Hematopoietic multipotent progenitor cell (in vitro differentiated cells): ENCODE data around the gene NUP58. TPM values are rescaled to one million over a fixed set of nuclear protein-coding genes. Genes with fewer than 3 reads are reported as not detected.
A peak's percentile ranks its signal among the peaks of the same experiment; 100 is the strongest.

Experiments used
- DNase-seq, 3 donors: peaks; one replicate each; pipeline ENCODE4 v3.0.0-alpha.2; 2011 to 2015; ENCODE audit warnings: low read depth in 2 of 3, low spot score in 2 of 3
- total RNA-seq: library from RNA; depleted of rRNA; stranded (reverse); fragments of >200 nt; gene quantifications from one replicate; pipeline ENCODE4 v1.2.3, GENCODE V29; 2012

The NUP58 gene
- 44.2 TPM for total RNA-seq

DNA sequence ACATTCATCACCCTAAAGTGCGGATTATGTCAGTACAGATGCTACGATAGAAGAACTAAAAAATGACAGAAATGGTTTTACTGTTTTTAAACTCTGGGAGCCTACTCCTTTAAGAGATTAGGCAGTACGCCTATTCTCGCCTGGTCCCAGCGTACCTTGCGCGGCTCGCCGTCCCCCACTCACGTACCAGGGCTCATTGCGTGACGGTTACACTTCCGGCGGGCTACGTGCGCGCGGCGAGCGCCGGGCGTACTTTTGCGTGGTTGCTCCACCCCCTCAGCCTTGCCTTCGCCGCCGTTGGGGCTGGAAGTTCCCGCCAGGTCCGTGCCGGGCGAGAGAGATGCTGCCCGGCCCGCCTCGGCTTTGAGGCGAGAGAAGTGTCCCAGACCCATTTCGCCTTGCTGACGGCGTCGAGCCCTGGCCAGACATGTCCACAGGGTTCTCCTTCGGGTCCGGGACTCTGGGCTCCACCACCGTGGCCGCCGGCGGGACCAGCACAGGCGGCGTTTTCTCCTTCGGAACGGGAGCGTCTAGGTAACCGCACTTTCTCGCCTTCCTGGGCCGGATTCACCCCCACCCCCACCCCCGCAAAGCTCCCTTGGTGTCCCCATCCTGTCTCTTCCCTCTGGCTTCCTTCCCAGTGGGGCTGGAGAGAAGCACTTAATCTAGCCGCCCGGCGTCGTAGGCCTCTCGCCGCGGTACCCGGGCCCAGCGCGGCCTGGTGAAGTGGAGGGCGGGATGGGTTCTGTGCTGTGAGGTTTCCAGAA is at the start of gene NUP58:
NUP58 (plus strand) TSS at position 279 of the 767 bp plus-strand sequence; CDS start at position 428, 149 bp downstream.
- DNase-seq: peak; percentile 92 to 96 (median 95)

- no peak for DNase-seq
These were observed 49.2 kb upstream of the NUP58 start for GRCh38 chr13:25252225-25252624.

DNA sequence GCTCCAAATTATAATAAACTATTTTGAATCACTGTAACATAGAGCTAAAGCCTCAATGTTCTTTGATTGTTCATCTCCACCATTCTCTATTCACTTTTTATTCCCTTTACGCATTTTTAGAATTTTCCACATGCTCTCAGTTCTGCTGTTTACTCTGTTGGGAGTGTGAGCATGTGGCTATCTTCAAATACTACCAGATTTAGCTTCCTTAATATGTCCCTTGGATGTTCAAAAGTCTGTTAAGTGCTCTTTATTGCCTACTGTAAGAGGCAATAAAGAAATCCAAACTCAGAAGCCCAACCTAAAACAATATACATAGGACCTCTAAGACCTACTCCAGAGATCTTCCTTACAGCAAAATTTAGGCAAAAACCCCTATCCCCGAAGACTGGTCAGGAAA is 48.7 kb upstream of the NUP58 start:
- DNase-seq: no peak

DNA sequence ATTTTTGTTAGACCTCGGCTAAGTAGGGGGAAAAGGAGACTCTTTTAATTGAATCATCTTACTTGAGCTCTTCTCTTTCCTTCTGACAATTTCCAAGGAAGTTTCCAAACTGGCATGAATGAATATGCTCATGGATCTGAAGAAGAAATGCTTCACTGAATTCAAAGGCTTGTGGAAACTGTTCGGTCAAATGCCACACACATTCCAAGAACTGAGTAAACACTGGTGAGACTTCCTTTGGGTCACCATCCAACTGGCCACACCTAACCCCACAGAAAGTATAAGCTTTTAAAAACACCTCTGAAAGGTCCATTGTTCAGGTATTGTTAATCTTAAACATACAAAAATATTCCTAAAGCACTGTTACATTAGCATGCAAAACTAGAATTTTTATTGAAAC is 47.7 kb upstream of the NUP58 start:
- DNase-seq: no peak

GRCh38 chr13:25262261-25262660 is 39.2 kb upstream of the NUP58 start:
- DNase-seq: no peak

- DNase-seq: no peak
These were observed 34.7 kb upstream of the NUP58 start for GRCh38 chr13:25266706-25267105.

- peak in 2 of 3 donors; percentile 29 to 57 for DNase-seq
These were observed 33.7 kb upstream of the NUP58 start for GRCh38 chr13:25267715-25268114.

DNA sequence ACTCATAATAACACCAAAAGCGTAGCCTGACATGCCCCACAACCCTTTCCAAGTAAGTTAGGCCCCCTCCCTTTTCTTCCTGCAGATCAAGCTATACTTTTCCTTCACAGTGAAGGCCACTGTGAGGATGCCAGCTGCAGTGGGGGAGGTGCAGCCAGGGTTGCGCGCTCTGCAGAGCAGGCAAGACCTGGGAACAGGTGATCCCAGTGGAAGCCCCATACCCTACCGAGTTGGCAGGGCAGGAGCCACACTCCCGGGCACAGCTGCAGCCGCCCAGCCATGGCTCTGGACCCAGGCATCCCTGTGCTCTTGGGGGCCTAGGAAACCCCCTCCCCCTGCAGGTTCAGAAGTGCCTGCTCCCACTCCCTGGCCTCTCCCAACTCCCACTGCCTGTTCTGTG is 32.9 kb upstream of the NUP58 start:
- no peak for DNase-seq

- no peak for DNase-seq
These were observed 24.7 kb upstream of the NUP58 start for GRCh38 chr13:25276748-25277147.

GRCh38 chr13:25280396-25280795 is 21.0 kb upstream of the NUP58 start:
- DNase-seq: no peak

GRCh38 chr13:25281193-25281934 is 20.1 kb upstream of the NUP58 start:
- DNase-seq: peak in 2 of 3 donors; percentile 72 to 94

DNA sequence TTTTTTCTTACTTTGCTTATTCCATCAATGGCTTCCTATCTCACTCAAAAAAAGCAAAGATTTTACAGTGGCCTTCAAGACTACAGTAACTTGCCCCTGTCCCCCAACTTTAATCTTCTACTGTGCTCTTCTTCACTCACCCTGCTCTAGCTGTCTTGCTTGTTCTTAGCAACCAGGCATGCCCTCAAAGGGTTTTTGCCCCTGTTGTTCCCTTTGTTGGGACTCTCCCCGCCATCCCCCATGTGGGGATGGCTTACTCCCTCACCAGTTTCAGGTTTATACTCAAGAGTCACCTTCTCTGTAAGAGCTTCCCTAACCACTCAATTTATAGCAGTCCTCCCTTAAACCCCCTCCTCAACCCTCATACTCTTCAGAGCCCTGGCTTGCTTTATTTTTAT is 19.5 kb upstream of the NUP58 start:
- DNase-seq: no peak

DNA sequence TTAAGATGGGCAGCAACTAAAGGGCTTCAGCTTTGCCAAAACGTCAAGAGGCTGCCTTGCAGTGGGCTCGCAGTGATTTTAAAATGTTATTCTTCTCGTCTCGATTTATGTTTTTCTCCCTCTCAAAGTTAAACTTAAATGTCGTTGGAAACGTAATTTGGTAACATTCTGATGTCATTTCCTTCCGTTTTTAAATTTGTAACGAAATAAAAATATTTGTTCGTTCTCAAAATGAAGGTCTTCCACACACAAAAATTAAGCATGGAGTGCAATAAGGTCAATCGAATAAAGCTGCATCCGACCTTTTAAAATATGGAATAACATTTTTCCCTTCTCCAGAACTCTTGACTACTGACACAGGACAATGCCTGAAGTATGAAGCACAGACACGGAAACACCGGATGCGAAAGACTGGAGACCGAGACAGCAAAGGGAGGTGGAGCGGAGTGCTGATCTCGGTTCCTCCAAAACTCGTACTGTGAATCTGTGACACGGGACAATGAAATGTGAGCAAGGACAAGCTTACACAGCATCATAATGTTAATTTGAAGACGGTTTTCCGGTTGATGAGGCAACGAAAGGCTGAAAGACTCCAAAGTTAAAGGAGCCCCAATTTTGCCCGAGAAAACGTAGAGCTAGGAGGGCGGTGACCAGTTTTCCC is 15.0 kb upstream of the NUP58 start:
- peak; percentile 25 to 62 (median 36) for DNase-seq

DNA sequence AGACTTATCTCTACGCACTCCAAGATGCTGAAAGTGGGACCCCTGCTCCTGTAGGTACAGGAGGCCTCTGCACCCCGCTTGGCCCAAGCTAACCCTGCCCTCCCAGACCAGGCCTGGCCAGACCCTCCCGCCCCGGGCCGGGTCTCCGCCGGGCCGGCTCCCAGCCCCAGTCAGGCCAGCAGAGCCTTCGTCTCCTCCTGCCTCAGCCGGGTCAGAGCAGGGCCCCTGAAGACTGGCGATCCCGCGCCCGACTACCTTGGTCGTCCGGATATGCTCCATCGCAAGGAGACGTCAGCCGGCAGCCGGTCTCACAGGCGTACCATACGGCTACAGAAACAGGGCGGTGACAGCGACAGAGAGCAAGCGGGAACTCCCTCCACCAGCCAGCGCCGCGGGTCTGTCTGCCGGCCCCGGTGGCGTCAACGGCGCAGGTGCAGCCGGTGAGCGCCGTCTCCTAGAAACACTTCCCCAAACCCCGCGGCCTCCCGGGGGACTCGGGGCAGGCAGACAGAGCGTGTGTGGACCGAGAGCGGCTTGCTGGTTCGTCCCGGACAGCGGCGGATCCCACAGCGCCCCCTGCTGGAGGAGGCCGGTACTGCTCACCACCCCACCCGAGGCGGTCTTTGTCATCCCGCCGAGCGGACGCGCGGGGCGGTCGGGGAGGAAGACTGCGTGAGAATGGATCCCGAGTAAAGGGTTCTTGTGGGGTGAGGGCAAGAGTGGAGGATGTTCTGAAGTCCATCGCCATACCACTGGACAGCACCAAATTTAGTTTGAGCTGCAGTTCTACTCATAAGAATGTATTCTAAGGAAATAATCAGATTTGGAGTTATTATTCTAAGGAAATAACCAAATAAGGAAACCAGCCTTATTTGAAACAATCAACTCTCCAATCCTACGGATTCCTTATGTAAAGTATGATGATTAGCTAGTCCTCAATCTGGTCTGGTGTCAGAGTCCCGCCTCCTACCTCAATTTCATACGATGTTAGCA is 14.2 kb upstream of the NUP58 start, which contains the start of gene MTMR6:
MTMR6 (minus strand) TSS at position 520 of the 993 bp plus-strand sequence; CDS start at position 279, 241 bp downstream.
- DNase-seq: peak; percentile 86 to 97 (median 96)

- DNase-seq: no peak
These were observed 12.5 kb upstream of the NUP58 start for GRCh38 chr13:25288966-25289365.

- DNase-seq: no peak
These were observed 9.7 kb upstream of the NUP58 start for GRCh38 chr13:25291691-25292090.

- peak in 2 of 3 donors; percentile 29 to 45 for DNase-seq
These were observed 9.1 kb upstream of the NUP58 start for GRCh38 chr13:25292301-25292700.

DNA sequence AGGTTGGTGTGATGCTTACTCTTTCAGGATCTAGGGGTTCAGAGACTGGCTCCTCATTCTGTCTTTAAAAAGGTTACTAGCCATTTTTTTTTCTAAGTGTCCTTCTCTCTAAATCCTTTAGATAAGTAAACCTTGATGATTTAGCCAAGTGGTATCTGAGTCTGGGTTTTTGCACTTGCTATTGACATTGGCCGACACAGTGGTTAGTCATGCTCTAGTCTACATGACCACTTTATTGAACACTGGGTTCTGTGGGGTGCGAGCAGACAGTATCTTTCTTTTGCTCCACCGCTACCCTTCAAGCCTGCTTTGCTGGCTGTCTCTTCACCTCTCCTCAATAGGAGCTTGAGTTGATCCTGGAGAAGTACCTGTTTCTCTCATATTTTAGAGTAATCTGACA is 6.2 kb upstream of the NUP58 start:
- no peak for DNase-seq

DNA sequence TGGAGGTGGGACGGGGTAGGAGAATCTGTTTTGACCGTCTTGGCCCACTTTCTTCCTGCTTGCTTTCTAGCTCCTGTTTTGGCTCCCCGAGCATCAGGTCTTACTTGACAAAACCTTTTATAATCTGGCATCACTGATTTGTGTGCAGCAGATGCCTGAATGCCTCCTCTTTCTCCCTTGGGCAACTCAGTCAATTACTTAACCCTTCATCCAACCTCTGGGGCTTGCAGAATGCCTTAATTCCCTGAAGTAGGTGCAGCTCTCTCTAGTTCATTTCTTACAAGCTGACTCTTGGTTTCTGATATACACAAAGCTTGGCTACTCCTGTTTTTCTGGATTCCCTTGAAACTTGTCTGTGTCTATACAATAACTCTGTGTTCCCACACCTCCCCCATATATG is 5.7 kb upstream of the NUP58 start:
- DNase-seq: no peak

GRCh38 chr13:25300861-25301346 is 521 bp upstream of the NUP58 start:
- no peak for DNase-seq
